SK-N-SH (cell line): ENCODE results near the gene PARN.

Source experiments
- EP300 ChIP-seq, 2 experiments: IDR thresholded peaks; 2 replicates each; pipeline versions ENCODE4 v1.4.0 to v1.6.1; 2012; ENCODE audit warnings: borderline replicate concordance in 1 of 2, low read depth in 1 of 2, low read length in 1 of 2
- NFIC ChIP-seq: IDR thresholded peaks from 2 replicates; pipeline ENCODE4 v1.4.0; 2012; ENCODE audit warnings: borderline replicate concordance

- TF ChIP-seq NFIC (no peak), EP300 (IDR thresholded peaks at IDR 0.05; ENCODE audit: borderline replicate concordance in 1 of 2, low read depth in 1 of 2, low read length in 1 of 2) (no peak)
Observed at GRCh38 chr16:14416184-14416583, 213.9 kb downstream of the PARN start.
